Measurements from ENCODE around the gene AKAP13. TPM values are rescaled to one million over a fixed set of nuclear protein-coding genes. Genes with fewer than 3 reads are reported as not detected.
A peak's percentile ranks its signal among the peaks of the same experiment; 100 is the strongest.

The AKAP13 gene
- total and polyA plus RNA-seq, 2 donors (not counting 1 experiment from before 2014, with no cell fraction given), result 73.8 to 358 TPM

DNA sequence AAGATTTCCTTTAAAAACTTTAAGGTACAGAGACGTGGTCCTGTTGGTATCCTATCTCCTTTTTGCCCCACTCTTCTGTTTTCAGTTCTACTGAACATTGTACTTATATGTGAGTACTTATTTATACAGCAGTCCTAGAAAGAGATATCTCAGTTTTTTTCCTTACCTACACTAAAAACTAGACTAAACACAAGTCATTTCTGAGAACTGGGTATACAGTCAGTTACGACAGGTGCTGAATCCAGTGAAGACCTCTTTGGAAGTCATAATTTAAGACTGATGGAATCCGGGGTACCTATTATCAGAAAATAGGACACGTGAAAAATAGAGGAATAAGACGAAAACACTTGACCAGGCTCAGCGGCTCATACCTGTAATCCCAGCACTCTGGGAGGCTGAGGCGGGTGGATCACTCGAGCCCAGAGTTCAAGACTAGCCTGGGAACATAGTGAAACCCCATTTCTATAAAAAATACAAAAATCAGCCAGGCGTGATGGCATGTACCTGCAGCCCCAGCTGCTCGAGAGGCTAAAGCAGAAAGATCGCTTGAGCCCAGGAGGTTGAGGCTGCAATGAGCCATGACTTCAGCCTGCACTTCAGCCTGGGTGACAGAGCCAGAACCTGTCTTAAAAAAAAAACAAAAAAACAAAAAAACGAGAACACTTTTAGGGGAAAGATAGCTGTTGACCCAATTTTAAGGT is 338.0 kb downstream of the AKAP13 start:
- Histone ChIP-seq H3K4me1 (ENCODE audit: control insufficient read depth in 2 of 2, insufficient read depth in 2 of 2, low read length in 2 of 2) (no peaks in the 10 kb centered on the region), H3K9me3 (ENCODE audit: control extremely low read depth in 1 of 3, control insufficient read depth in 2 of 3, insufficient read depth in 1 of 3, low read length in 2 of 3) (no peaks in the 10 kb centered on the region), H3K27ac (ENCODE audit: low read length in 2 of 2) (peak overlapping the region in 1 of 2 donors; percentile 39), H3K27me3 (replicated peaks in 1 of 4; ENCODE audit: control extremely low read depth in 1 of 4, control insufficient read depth in 3 of 4, insufficient read depth in 4 of 4, low read length in 3 of 4) (no peaks in the 10 kb centered on the region), H3K4me2 (replicated peaks; ENCODE audit: low read depth, low read length, poor library complexity, severe bottlenecking) (no peak overlapping the region), H3K4me3 (ENCODE audit: control extremely low read depth in 1 of 5, extremely low read depth in 1 of 5, insufficient read depth in 1 of 5, low read depth in 2 of 5, low read length in 4 of 5) (no peak overlapping the region), H3K36me3 (replicated peaks in 1 of 2; ENCODE audit: control extremely low read depth in 1 of 2, control insufficient read depth in 1 of 2, extremely low read depth in 1 of 2, insufficient read depth in 2 of 2, low read length in 1 of 2) (peaks cover 16 to 94% of the 10 kb centered on the region in 2 experiments), H4K20me1 (ENCODE audit: control insufficient read depth, insufficient read depth, low read length, poor library complexity, severe bottlenecking) (peaks cover 14% of the 10 kb centered on the region), H3K79me2 (ENCODE audit: control insufficient read depth, insufficient read depth, low read length) (peaks cover 14% of the 10 kb centered on the region), H3K9ac (ENCODE audit: low read length) (no peak overlapping the region), H2AFZ (ENCODE audit: insufficient read depth, low read depth, low read length, poor library complexity, severe bottlenecking) (no peak overlapping the region)
- DNase-seq, result no peak
- intact Hi-C loops (cut with micrococcal nuclease), result no loop called here
- WGBS (ENCODE audit: insufficient coverage), result 66% methylated on average over 11 of the region's 12 CpGs
- H3K27me3 Mint-ChIP-seq, result no peaks in the 10 kb centered on the region
- ChIA-PET CTCF (interaction anchor here (1.2 to 1.4 kb wide), 2 partner anchors 11 to 97 kb away, joined by 3 to 4 read pairs; no protein-coding TSS in a partner anchor), POLR2A (no interaction called here)
- H3K9me3 Mint-ChIP-seq (ENCODE audit: insufficient read depth), result no peaks in the 10 kb centered on the region
- ATAC-seq (ENCODE audit: low read depth), result peak; percentile 56
- H3K27ac Mint-ChIP-seq, result peak overlapping the region; percentile 88
- H3K4me3 Mint-ChIP-seq, result no peak overlapping the region
- peaks cover 36% of the 10 kb centered on the region for H3K4me1 Mint-ChIP-seq
- TF ChIP-seq, protein P1, sequence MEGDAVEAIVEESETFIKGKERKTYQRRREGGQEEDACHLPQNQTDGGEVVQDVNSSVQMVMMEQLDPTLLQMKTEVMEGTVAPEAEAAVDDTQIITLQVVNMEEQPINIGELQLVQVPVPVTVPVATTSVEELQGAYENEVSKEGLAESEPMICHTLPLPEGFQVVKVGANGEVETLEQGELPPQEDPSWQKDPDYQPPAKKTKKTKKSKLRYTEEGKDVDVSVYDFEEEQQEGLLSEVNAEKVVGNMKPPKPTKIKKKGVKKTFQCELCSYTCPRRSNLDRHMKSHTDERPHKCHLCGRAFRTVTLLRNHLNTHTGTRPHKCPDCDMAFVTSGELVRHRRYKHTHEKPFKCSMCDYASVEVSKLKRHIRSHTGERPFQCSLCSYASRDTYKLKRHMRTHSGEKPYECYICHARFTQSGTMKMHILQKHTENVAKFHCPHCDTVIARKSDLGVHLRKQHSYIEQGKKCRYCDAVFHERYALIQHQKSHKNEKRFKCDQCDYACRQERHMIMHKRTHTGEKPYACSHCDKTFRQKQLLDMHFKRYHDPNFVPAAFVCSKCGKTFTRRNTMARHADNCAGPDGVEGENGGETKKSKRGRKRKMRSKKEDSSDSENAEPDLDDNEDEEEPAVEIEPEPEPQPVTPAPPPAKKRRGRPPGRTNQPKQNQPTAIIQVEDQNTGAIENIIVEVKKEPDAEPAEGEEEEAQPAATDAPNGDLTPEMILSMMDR (IDR thresholded peaks at IDR 0.05), result no peak
- TF ChIP-seq EZH2 (IDR thresholded peaks at IDR 0.05; ENCODE audit: borderline replicate concordance, insufficient read depth, low read depth, low read length, poor library complexity, severe bottlenecking), result no peak

DNA sequence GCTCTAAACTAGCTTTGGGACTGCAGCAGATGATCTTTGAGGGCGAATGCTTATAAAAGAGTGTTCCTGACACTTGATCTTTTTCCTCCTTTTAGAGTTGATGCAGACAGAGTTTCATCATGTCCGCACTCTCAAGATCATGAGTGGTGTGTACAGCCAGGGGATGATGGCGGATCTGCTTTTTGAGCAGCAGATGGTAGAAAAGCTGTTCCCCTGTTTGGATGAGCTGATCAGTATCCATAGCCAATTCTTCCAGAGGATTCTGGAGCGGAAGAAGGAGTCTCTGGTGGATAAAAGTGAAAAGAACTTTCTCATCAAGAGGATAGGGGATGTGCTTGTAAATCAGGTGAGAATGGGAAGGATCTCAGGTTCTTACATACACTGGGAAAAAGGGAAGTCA is 338.6 kb downstream of the AKAP13 start:
- no peak overlapping the region for H3K9ac ChIP-seq (ENCODE audit: low read length)
- H3K4me1 ChIP-seq (ENCODE audit: control insufficient read depth in 2 of 2, insufficient read depth in 2 of 2, low read length in 2 of 2), result no peaks in the 10 kb centered on the region
- no peak for TF ChIP-seq EZH2 (IDR thresholded peaks at IDR 0.05; ENCODE audit: borderline replicate concordance, insufficient read depth, low read depth, low read length, poor library complexity, severe bottlenecking)
- TF ChIP-seq, protein P1 (IDR thresholded peaks at IDR 0.05), result no peak
- no peaks in the 10 kb centered on the region for H3K9me3 ChIP-seq (ENCODE audit: control extremely low read depth in 1 of 3, control insufficient read depth in 2 of 3, insufficient read depth in 1 of 3, low read length in 2 of 3)
- no peak overlapping the region for H3K4me2 ChIP-seq (replicated peaks; ENCODE audit: low read depth, low read length, poor library complexity, severe bottlenecking)
- no peak overlapping the region for H3K4me3 Mint-ChIP-seq
- ATAC-seq (ENCODE audit: low read depth) (no peak), DNase-seq (no peak)
- no peaks in the 10 kb centered on the region for H3K9me3 Mint-ChIP-seq (ENCODE audit: insufficient read depth)
- H3K4me3 ChIP-seq (ENCODE audit: control extremely low read depth in 1 of 5, extremely low read depth in 1 of 5, insufficient read depth in 1 of 5, low read depth in 2 of 5, low read length in 4 of 5), result no peak overlapping the region
- no peaks in the 10 kb centered on the region for H3K27me3 Mint-ChIP-seq
- WGBS (ENCODE audit: insufficient coverage), result 93% methylated on average over 3 of the region's 4 CpGs
- intact Hi-C loops (cut with micrococcal nuclease), result no loop called here
- ChIA-PET CTCF (interaction anchor here (1.2 to 1.4 kb wide), 2 partner anchors 11 to 97 kb away, joined by 3 to 4 read pairs; no protein-coding TSS in a partner anchor), POLR2A (no interaction called here)
- no peak overlapping the region for H2AFZ ChIP-seq (ENCODE audit: insufficient read depth, low read depth, low read length, poor library complexity, severe bottlenecking)
- peaks cover 8% of the 10 kb centered on the region for H4K20me1 ChIP-seq (ENCODE audit: control insufficient read depth, insufficient read depth, low read length, poor library complexity, severe bottlenecking)
- peak overlapping the region; percentile 85 for H3K27ac Mint-ChIP-seq
- H3K27me3 ChIP-seq (replicated peaks in 1 of 4; ENCODE audit: control extremely low read depth in 1 of 4, control insufficient read depth in 3 of 4, insufficient read depth in 4 of 4, low read length in 3 of 4), result no peaks in the 10 kb centered on the region
- peak overlapping the region in 1 of 2 donors; percentile 39 for H3K27ac ChIP-seq (ENCODE audit: low read length in 2 of 2)
- peaks cover 10% of the 10 kb centered on the region for H3K79me2 ChIP-seq (ENCODE audit: control insufficient read depth, insufficient read depth, low read length)
- H3K36me3 ChIP-seq (replicated peaks in 1 of 2; ENCODE audit: control extremely low read depth in 1 of 2, control insufficient read depth in 1 of 2, extremely low read depth in 1 of 2, insufficient read depth in 2 of 2, low read length in 1 of 2), result peaks cover 16 to 96% of the 10 kb centered on the region in 2 experiments
- H3K4me1 Mint-ChIP-seq, result peaks cover 33% of the 10 kb centered on the region

Data from B cell (primary cell).